ENCODE results near the gene MACROD2.

The MACROD2 gene

DNA sequence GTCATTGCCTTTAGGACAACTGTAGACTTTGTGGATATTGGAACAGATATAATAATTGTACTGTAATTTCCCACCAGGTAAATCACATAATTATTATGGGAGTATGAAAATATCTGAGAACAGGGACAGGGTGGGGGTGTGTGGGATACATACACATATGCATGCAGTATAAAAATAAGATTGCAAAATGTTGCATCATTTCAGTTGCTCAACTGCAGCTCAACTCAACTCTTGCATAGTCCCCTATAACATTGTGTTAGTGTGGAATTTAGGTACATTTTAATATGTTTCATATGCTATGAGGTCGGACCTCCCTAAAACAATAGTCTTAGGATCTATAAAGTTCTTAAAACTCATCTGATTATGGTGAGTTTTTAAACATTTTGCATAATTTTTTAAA is 617.1 kb downstream of the MACROD2 start:
- CTCF ChIA-PET: no interaction called here
- DNase-seq (ENCODE audit: low read depth, low spot score): no peak
- POLR2A ChIA-PET: no interaction called here
- no peak for TF ChIP-seq CTCF (IDR thresholded peaks at IDR 0.05; ENCODE audit: insufficient read depth, low read length, missing control alignments)
- H3K4me3 ChIP-seq (ENCODE audit: low read depth, low read length): no peak overlapping the region

GRCh38 chr20:14616003-14616402 is 620.7 kb downstream of the MACROD2 start:
- no peak for DNase-seq (ENCODE audit: low read depth, low spot score)
- CTCF ChIA-PET: no interaction called here
- TF ChIP-seq CTCF (IDR thresholded peaks at IDR 0.05; ENCODE audit: insufficient read depth, low read length, missing control alignments): no peak
- POLR2A ChIA-PET: no interaction called here
- no peak overlapping the region for H3K4me3 ChIP-seq (ENCODE audit: low read depth, low read length)

- CTCF ChIA-PET: no interaction called here
- no peak for TF ChIP-seq CTCF (IDR thresholded peaks at IDR 0.05; ENCODE audit: insufficient read depth, low read length, missing control alignments)
- no peak for DNase-seq (ENCODE audit: low read depth, low spot score)
- H3K4me3 ChIP-seq (ENCODE audit: low read depth, low read length): no peak overlapping the region
- POLR2A ChIA-PET: no interaction called here
These were observed 621.8 kb downstream of the MACROD2 start for GRCh38 chr20:14617123-14617522.

- DNase-seq (ENCODE audit: low read depth, low spot score): no peak
- H3K4me3 ChIP-seq (ENCODE audit: low read depth, low read length): no peak overlapping the region
- ChIA-PET CTCF (no interaction called here), POLR2A (no interaction called here)
- no peak for TF ChIP-seq CTCF (IDR thresholded peaks at IDR 0.05; ENCODE audit: insufficient read depth, low read length, missing control alignments)
These were observed 624.1 kb downstream of the MACROD2 start for GRCh38 chr20:14619411-14619810.

DNA sequence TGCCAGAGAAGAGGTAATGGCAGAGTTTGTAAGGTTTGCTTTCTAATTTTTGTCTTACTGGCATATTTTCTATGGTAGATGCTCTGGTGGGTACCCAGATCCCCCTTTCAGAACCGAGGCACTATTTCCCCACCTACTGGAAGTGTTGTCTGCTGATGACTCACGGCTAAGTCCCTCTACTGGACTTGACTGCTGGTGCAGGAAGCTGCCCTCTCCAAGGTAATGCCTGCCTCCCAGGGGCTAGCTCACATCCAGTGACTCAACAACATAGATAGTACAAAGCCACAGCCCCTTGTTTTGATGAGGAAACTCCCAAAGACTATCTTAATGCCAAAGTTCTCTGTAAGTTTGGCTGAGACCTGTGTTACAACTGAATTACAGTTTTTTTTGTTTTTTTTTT is 627.5 kb downstream of the MACROD2 start:
- ChIA-PET POLR2A (no interaction called here), CTCF (no interaction called here)

DNA sequence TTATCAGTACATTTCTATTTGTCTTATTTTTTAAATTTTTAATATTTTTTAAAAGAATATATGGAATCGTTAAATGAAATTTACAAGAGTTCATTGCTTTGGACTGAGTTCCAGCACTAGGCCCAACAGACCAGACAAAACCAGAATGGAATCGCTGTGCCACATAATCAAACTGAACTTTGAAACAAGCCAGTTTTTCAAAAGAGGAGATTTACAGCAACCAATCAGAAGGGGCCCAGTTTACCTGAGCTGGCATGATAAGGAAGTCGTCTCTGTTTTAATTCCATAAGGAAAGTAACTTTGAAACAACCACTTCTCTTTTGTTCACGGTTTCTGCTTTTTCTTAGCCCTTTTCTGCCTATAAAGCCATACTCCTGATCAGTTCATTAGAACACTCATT is 635.7 kb downstream of the MACROD2 start:
- no peak for TF ChIP-seq CTCF (IDR thresholded peaks at IDR 0.05; ENCODE audit: insufficient read depth, low read length, missing control alignments)
- H3K4me3 ChIP-seq (ENCODE audit: low read depth, low read length): no peak overlapping the region
- POLR2A ChIA-PET: no interaction called here
- CTCF ChIA-PET: no interaction called here
- DNase-seq (ENCODE audit: low read depth, low spot score): no peak

More for the DNA sequence above, 627.5 kb downstream of the MACROD2 start:
- no peak overlapping the region for H3K4me3 ChIP-seq (ENCODE audit: low read depth, low read length)
- DNase-seq (ENCODE audit: low read depth, low spot score): no peak
- TF ChIP-seq CTCF (IDR thresholded peaks at IDR 0.05; ENCODE audit: insufficient read depth, low read length, missing control alignments): no peak
